AG04450 (cell line): ENCODE results near the gene SLC25A1. TPM values are rescaled to one million over a fixed set of nuclear protein-coding genes. Genes with fewer than 3 reads are reported as not detected.
A peak's percentile ranks its signal among the peaks of the same experiment; 100 is the strongest.

ENCODE experiments used
- CTCF ChIA-PET: fragments of 300-600, 350-600 bp; formaldehyde crosslinking; extraction: SDS; loops from one replicate; lab custom pipeline; 2022; ENCODE audit warnings: antibody characterized with exemption, inconsistent platforms; lab: Charles Lee
- POLR2A ChIA-PET: fragments of 350-600 bp; formaldehyde crosslinking; extraction: SDS; loops from one replicate; lab custom pipeline; 2021; ENCODE audit warnings: antibody characterized with exemption, inconsistent platforms; lab: Yijun Ruan, JAX
- DNase-seq: peaks from one replicate; pipeline ENCODE4 v3.0.0-alpha.2; 2011; ENCODE audit warnings: low read depth, low spot score
- H3K27ac ChIP-seq: one replicate; pipeline ENCODE4 v1.5.1; 2012; ENCODE audit warnings: low read depth, low read length, control low read depth
- H3K27me3 ChIP-seq: one replicate; pipeline ENCODE4 v1.6.0; 2012; ENCODE audit warnings: low read length; ENCODE audit not compliant: control insufficient read depth, insufficient read depth
- H3K4me3 ChIP-seq: 2 replicates; pipeline ENCODE4 v1.5.1; 2011; ENCODE audit warnings: mild to moderate bottlenecking, low read depth, low read length, control low read depth
- H3K9me3 ChIP-seq: 2 replicates; pipeline ENCODE4 v1.5.1; 2012; ENCODE audit warnings: low read length; ENCODE audit not compliant: control insufficient read depth, insufficient read depth
- CTCF ChIP-seq: IDR thresholded peaks from 2 replicates; pipeline ENCODE4 v1.5.1; 2011; ENCODE audit warnings: low read depth, low read length, control low read depth, inconsistent platforms
- polyA plus RNA-seq: library from polyadenylated mRNA; depleted of rRNA; stranded (reverse); fragments of >200 nt; gene quantifications from 2 replicates; pipeline ENCODE4 v1.2.3, GENCODE V29; 2011

Gene SLC25A1
- polyA plus RNA-seq, 1 experiment, result 18.4 TPM

GRCh38 chr22:19178065-19178656, 375 bp downstream of the SLC25A1 start:
- CTCF ChIA-PET, result interaction anchor here (0.5 to 2.6 kb wide), 7 partner anchors 9 to 451 kb away, joined by 3 to 10 read pairs (median 5); no protein-coding TSS in a partner anchor
- no peak for DNase-seq
- H3K9me3 ChIP-seq, result no peaks in the 10 kb centered on the region; the same call in 1 of the 2 replicates
- no peaks in the 10 kb centered on the region for H3K27me3 ChIP-seq
- H3K4me3 ChIP-seq, result peak overlapping the region; percentile 68
- POLR2A ChIA-PET, result interaction anchor here (0.7 to 1.4 kb wide), 6 partner anchors 9 to 302 kb away, joined by 3 to 6 read pairs (median 4); partner anchors contain the start of genes CDC45, CLTCL1 and ESS2
- TF ChIP-seq CTCF, result no peak
- H3K27ac ChIP-seq, result no peak overlapping the region

- no peak overlapping the region for H3K27ac ChIP-seq
Observed at GRCh38 chr22:19177164-19178064, 1.1 kb downstream of the SLC25A1 start.

GRCh38 chr22:19176732-19177131, 1.8 kb downstream of the SLC25A1 start:
- no peak for DNase-seq
- no peak overlapping the region for H3K27ac ChIP-seq
- ChIA-PET CTCF (no interaction called here), POLR2A (no interaction called here)
- peak overlapping the region; percentile 68 for H3K4me3 ChIP-seq
- no peak for TF ChIP-seq CTCF
- no peaks in the 10 kb centered on the region for H3K27me3 ChIP-seq
- H3K9me3 ChIP-seq, result no peaks in the 10 kb centered on the region; the same call in 1 of the 2 replicates

More at GRCh38 chr22:19177164-19178064, 1.1 kb downstream of the SLC25A1 start:
- H3K4me3 ChIP-seq, result peak overlapping the region; percentile 68
- POLR2A ChIA-PET, result interaction anchor here (1.3 to 1.4 kb wide), 2 partner anchors 33 to 302 kb away, joined by 5 to 6 read pairs; partner anchors contain the start of genes CDC45 and ESS2
- H3K9me3 ChIP-seq, result no peaks in the 10 kb centered on the region; the same call in 1 of the 2 replicates
- CTCF ChIA-PET, result no interaction called here
- DNase-seq, result no peak
- H3K27me3 ChIP-seq, result no peaks in the 10 kb centered on the region
- TF ChIP-seq CTCF, result no peak

GRCh38 chr22:19176175-19176643, 2.3 kb downstream of the SLC25A1 start:
- no peak for DNase-seq
- POLR2A ChIA-PET, result interaction anchor here (0.6 kb wide), 1 partner anchor 136 kb away, joined by 5 read pairs; no protein-coding TSS in a partner anchor
- CTCF ChIA-PET, result no interaction called here
- no peak overlapping the region for H3K27ac ChIP-seq
- no peaks in the 10 kb centered on the region; the same call in 1 of the 2 replicates for H3K9me3 ChIP-seq
- no peak for TF ChIP-seq CTCF
- H3K4me3 ChIP-seq, result no peak overlapping the region
- H3K27me3 ChIP-seq, result no peaks in the 10 kb centered on the region
